ENCODE measurements around the gene DZANK1. TPM values are rescaled to one million over a fixed set of nuclear protein-coding genes. Genes with fewer than 3 reads are reported as not detected.

DZANK1 gene
- total and polyA plus RNA-seq, 2 experiments from 2014 or later, result 7.9 to 8.3 TPM

DNA sequence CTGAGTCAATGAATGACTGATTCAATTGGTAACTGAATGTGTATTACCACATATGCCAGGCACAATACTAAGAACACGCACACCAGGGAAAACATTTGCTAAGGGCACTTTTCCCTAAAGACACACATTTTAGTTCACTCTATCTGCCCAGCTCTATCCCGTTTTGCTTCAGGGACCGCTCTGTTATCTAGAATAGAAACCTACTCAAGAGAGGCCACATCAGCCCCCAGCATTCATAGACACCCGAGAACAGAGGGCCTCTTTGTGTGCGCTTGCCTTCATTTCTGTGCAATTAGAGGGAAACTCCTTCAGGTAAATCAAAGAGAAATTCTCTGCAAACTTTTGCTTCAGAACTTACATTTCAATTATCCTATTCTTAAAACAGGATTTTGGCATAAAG is 50.3 kb downstream of the DZANK1 start:
- H3K4me3 ChIP-seq, result no peak overlapping the region
- DNase-seq (ENCODE audit: low spot score) (no peak), ATAC-seq (no peak)
- TF ChIP-seq ZNF462 (CRISPR knock-in tag; IDR thresholded peaks at IDR 0.05) (no peak), ZNF114 (CRISPR knock-in tag; IDR thresholded peaks at IDR 0.05) (no peak), POLR2AphosphoS5 (IDR thresholded peaks at IDR 0.05; ENCODE audit: low read depth) (no peak), NANOG (IDR thresholded peaks at IDR 0.05; ENCODE audit: borderline replicate concordance) (no peak), ETS1 (IDR thresholded peaks at IDR 0.05) (no peak), EZH2 (IDR thresholded peaks at IDR 0.05; ENCODE audit: low read depth, unreplicated experiment) (no peak), ZNF331 (CRISPR knock-in tag; IDR thresholded peaks at IDR 0.05; ENCODE audit: low read depth) (no peak), CREB1 (CRISPR knock-in tag; IDR thresholded peaks at IDR 0.05; ENCODE audit: low read depth) (no peak), EZH2phosphoT487 (IDR thresholded peaks at IDR 0.05; ENCODE audit: unreplicated experiment) (no peak), JUNB (IDR thresholded peaks at IDR 0.05; ENCODE audit: unreplicated experiment) (no peak), STAT1 (IDR thresholded peaks at IDR 0.05; ENCODE audit: unreplicated experiment) (no peak)
- TF ChIP-seq, protein P1, sequence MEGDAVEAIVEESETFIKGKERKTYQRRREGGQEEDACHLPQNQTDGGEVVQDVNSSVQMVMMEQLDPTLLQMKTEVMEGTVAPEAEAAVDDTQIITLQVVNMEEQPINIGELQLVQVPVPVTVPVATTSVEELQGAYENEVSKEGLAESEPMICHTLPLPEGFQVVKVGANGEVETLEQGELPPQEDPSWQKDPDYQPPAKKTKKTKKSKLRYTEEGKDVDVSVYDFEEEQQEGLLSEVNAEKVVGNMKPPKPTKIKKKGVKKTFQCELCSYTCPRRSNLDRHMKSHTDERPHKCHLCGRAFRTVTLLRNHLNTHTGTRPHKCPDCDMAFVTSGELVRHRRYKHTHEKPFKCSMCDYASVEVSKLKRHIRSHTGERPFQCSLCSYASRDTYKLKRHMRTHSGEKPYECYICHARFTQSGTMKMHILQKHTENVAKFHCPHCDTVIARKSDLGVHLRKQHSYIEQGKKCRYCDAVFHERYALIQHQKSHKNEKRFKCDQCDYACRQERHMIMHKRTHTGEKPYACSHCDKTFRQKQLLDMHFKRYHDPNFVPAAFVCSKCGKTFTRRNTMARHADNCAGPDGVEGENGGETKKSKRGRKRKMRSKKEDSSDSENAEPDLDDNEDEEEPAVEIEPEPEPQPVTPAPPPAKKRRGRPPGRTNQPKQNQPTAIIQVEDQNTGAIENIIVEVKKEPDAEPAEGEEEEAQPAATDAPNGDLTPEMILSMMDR (conservative IDR thresholded peaks at IDR 0.05; ENCODE audit: low read depth in 2 of 2), result no peak
- H3F3A ChIP-seq (replicated peaks; ENCODE audit: low read depth), result no peaks in the 10 kb centered on the region
- no peaks in the 10 kb centered on the region for H3K27me3 ChIP-seq (ENCODE audit: insufficient read depth)
- no peak overlapping the region for H3K4me2 ChIP-seq
- peaks cover 24% of the 10 kb centered on the region for H3K4me1 Mint-ChIP-seq
- no peaks in the 10 kb centered on the region for H3K36me3 ChIP-seq (ENCODE audit: insufficient read depth)
- H3K4me1 ChIP-seq (ENCODE audit: insufficient read depth), result peaks cover 6% of the 10 kb centered on the region; the same call in 1 of the 2 replicates
- no peaks in the 10 kb centered on the region for H4K20me1 ChIP-seq (replicated peaks; ENCODE audit: insufficient read depth)
- 0 out of 2 replicates have a peak overlapping the region, but pooled peaks have one; percentile 1 for H3K27ac Mint-ChIP-seq
- no peaks in the 10 kb centered on the region for H3K36me3 Mint-ChIP-seq (ENCODE audit: low read depth)
- H2AFZ ChIP-seq, result no peak overlapping the region
- H3K79me2 ChIP-seq (replicated peaks; ENCODE audit: insufficient read depth), result no peaks in the 10 kb centered on the region
- no peaks in the 10 kb centered on the region for H3K27me3 Mint-ChIP-seq (ENCODE audit: insufficient read depth, low read depth, poor library complexity)
- H3K9me3 Mint-ChIP-seq, result no peaks in the 10 kb centered on the region; the same call in 2 of the 3 replicates
- H3K27ac ChIP-seq (ENCODE audit: low read depth), result no peak overlapping the region
- no peak overlapping the region for H3K4me3 Mint-ChIP-seq
- H3K9me2 ChIP-seq (ENCODE audit: insufficient read depth), result no peaks in the 10 kb centered on the region
